ENCODE measurements around the gene MRGPRX2.

MRGPRX2 gene

DNA sequence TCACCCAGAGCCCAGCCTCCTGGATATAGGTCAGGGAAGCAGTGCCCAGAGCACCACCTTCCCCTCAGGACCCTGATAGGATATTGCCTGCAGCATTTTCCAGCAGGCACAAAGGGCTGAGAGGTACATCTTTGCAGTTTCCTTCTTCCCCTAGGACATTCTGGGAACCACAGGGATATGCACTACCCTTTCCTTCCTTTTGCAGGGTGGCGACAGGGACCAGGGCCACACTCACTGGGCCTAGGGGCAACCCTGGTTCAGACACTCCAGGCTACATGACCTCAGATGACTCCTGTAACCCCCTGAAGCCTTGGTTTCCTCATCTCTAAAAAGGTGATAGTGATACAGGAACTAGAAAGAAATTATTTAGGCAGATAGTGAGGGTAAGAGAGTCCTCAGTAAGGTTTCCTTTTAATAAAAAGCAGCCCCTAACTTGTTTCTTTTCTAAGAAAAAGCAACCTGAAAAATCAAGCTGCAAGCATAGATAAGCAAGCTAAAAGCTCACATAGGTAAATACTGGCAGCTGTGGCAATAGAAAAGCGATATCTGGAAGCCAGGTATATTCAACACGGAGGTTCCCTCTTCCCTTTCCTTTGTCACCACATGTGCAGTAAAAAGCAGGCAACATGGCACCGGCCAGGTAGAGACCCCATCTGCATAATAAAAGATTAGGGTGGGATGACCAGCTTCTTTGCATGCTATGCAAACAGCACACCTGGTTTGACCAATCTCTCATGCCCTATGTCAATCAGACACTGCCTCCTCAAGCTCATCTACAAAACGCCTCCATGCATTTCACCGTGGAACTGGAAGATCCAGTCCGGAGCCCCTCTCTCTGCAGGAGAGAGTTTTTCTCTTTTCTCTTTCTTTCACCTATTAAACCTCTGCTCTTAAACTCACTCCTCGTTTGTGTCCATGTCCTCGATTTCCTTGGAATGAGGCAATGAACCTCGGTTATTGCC, 13.2 kb upstream of the MRGPRX2 start:
- DNase-seq = no peak

DNA sequence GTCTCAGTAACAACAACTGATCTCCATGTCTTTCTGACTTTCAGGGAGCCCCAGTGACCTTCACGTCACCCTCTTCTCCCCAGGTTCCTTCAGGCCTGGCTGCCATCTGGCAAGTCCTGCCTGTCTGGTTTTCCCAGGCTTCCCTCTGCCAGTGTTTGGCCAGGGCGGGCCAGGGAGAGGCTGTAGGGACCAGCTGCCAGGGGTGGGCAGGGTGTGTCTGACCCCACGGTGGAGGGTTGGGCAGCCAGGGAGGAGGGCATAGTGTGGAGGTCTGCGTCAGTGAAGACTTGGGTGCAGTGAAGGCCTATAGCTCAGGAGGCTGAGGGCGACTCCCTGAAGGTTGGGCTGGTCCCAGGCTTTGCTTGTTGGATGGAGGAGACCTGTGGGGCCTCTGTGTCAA, 11.9 kb upstream of the MRGPRX2 start:
- no peak for DNase-seq

DNA sequence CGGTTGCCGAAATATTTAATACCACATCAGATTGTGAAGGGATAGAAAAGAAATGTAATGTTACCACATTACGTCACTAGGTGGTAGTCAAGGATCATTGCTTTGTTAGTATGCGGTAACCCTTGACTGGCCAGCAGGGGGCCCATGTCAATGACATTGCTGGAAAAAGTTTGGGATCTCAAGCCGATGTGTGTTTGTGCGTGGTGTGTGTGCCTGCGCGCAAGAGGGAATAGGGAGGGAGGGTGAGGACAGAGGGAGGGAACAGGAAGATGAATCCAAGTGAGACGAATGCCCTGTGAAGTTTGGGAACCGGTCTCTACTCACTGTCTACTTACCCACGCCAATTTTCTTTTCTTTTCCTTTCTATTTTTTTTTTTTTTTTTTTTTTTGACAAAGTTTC, 10.7 kb upstream of the MRGPRX2 start:
- DNase-seq = peak; percentile 40

DNA sequence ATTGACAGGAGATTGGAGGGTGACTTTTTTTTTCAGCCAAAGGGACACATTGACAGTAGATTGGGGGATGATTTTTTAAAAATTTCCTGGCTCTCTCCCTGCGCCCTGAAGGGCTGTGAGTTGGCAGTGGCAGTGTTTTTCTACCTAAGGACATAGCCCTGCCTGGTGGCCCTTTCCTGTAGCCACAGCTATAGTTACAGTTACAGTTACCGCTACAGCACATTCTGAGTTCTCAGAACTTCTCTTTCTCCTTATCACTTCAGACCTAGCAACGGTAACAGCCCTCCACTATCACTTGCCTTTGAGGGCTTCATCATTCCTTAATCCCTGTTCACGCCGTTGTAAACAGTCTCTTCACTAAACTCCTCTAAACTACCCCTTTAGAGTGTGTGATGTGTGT, 684 bp downstream of the MRGPRX2 start:
- no peak for DNase-seq

DNA sequence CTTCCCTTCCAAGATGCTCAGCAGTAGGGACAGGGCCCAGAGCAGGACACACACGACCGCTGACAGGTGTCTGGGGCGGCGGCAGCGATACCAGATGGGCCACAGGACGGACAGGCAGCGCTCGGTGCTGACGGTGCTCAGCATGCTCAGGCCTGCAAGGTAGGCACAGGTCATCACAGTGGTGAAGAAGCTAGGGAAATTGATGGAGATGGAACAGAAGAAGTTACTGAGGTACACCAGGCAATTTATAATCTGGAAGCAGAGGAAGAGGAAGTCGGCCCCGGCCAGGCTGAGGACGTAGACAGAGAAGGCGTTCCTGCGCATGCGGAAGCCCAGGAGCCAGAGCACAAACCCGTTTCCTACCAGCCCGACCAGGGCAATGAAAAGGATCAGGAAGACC, 4.6 kb downstream of the MRGPRX2 start:
- DNase-seq = no peak

DNA sequence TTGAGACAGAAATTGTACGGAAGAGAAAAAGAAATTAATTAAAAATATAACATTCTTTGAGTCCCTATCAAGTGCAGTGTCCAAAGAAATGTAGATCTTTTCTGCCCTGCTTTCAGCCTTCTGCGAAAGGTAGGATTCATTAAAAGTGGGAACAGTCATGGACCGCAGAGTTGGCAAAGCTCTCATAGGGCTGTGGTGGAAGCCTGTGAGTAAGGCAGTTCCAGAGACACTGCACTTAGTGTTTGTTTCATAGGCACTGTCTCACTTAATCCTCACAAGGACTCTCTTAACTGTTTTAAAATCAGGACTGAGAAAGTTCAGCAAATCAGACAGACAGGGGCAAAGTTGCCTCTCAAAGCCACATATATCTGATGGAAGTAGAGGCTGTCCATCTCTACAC, 5.5 kb downstream of the MRGPRX2 start:
- no peak for DNase-seq

DNA sequence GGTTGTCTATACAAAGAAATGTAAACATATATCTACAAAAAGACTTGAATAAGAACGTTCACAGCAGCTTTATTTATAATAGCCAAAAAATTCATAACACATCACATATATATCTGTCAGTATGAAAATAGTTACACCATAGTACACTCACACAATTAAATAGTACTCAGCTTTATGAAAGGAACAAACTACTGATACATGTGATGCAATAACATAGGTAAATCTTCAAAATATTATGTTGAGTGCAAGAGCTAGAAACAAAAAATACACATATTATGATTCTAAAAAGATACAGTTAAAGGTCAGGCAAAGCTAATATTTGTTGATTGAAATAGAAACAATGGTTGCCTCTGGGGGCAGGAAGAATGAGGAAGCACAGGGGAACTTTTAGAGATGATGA, 6.6 kb downstream of the MRGPRX2 start:
- DNase-seq = no peak

DNA sequence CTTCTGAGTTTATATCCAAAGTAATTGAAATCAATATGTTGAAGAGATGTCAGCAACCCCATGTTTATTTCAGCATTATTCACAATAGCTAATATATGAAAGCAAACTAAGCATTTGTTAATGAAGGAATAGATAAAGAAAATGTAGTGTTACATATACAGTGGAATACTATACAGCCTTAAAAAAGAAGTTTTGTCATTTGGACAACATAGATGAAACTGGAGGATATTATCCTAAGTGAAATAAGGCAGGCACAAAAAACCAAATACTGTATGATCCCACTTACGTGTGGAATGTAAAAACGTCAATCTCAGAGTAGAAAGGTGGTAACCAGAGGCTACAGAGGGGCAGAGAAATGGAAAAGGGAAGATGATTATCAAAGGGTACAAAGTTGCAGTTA, 10.2 kb downstream of the MRGPRX2 start:
- no peak for DNase-seq

DNA sequence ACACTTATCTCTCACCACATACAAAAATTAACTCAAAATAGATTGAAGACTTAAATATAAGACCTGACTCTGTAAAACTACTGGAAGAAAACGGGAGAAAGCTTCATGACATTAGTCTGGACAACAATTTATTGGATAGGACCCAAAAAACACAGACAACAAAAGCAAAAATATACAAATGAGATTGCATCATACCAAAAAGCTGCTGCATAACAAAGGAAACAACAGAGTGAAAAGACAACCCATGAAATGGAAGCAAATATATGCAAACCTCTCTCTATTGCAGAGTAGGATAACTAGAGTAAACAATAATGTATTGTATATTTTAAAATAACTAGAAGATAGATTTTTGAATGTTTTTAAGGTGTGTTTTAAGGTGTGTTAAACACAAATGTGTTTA, 11.2 kb downstream of the MRGPRX2 start:
- DNase-seq = no peak

DNA sequence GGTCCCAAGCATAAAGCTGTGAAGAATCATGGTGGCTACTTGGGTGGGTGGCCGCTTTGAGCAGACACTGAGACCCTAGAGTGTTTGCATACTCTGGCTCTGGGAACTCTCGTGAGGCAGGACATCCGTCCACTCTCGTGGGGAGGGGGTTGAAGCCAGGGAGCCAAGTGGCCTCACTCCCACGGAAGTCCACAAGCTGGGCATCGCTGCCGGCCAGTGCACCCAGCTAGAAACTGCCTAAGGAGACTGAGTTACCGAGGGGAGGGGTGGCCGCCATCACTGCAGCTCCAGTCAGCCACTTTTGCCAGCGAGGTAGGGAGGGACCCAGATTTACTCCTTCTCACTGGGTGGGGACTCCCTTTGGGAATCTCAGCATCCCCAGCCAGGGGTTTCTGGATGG, 20.5 kb downstream of the MRGPRX2 start:
- DNase-seq = no peak

DNA sequence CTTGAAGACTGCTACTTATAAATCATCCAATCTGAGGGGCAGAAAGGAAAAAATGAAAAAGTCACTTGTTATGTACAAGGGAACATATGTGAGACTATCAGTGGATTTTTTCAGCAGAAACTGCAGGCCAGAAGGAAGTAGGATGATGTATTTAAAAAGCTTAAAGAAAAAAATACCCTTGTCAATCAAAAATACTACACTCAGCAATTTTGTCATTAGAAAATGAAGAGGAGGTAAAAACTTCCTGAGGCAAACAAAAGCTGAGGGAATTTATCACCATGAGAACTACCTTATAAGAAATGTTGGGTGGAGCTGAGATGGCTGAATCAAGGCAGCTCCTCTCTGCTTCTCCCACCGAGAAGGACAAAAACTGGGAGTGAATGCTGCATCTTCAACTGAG, 21.1 kb downstream of the MRGPRX2 start:
- no peak for DNase-seq

DNA sequence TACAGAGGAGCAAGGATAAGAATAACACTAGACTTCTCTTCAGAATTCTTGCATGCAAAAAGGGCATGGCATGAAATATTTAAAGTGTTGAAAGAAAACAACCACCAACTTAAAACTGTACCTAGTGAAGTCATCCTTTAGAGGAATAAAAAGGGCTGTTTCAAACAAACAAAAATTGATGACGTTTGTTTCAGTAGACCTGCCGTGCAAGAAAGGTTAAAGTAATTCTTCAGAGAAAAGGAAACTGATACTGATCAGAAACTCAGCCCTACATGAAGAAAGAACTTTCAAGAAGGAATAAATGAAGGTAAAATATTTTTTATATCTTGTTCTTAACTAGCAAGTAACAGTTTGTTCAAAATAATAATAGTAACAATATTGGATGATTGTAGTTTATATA, 27.5 kb downstream of the MRGPRX2 start:
- DNase-seq = no peak

DNA sequence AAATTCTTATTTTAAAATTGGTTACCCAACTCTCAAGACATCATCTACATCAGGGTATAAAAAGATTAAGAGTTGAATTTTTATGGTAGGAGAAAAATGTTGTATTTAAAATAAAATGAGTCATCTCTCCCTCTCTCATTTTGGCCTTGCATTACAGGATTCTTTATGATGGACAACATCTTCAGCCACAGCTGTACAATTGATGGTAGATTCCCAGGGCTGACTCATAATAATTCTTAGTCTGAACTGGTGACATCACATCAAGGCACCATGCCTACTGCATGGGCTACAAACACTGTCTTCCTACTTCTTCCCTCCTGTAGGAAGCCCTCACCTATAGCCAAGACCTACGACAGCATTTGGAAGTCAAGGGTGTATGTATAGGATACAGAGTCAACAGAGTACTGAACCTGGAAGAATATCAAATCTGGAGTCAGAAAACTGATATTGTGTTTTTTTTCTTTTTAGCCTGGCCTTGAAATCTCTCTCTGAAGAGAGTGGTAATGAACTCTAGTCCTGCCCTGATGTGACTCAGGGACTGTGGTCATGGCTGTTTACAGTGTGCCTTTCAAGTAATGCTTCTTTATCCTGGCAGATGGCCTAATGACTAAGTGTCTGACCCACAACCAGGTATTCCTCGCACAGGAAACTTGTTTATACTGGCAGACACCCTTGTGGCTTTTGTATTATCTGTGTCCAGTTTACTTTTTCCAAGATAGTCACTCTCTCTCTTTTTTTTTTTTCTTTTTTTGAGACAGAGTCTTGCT, 32.5 kb downstream of the MRGPRX2 start:
- no peak for DNase-seq

DNA sequence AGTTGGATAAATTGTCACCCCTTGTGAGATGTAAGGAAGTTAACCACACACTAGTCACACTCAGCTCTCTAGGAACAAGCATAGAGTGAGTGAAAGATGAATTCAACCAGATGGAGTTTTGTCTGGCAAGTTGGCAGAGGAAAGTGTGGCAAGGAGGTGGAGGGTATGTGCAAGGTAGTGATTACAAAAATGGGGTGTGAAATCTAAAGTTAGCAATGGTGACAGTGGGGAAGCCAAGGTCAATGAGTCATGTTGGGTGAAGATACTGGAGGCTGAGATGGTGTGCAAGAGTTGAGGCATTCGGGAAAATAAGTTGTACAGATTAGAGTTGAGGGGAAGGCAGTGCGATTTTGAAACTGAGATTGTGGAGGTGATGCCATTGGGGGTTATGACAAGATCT, 33.7 kb downstream of the MRGPRX2 start:
- DNase-seq = no peak

DNA sequence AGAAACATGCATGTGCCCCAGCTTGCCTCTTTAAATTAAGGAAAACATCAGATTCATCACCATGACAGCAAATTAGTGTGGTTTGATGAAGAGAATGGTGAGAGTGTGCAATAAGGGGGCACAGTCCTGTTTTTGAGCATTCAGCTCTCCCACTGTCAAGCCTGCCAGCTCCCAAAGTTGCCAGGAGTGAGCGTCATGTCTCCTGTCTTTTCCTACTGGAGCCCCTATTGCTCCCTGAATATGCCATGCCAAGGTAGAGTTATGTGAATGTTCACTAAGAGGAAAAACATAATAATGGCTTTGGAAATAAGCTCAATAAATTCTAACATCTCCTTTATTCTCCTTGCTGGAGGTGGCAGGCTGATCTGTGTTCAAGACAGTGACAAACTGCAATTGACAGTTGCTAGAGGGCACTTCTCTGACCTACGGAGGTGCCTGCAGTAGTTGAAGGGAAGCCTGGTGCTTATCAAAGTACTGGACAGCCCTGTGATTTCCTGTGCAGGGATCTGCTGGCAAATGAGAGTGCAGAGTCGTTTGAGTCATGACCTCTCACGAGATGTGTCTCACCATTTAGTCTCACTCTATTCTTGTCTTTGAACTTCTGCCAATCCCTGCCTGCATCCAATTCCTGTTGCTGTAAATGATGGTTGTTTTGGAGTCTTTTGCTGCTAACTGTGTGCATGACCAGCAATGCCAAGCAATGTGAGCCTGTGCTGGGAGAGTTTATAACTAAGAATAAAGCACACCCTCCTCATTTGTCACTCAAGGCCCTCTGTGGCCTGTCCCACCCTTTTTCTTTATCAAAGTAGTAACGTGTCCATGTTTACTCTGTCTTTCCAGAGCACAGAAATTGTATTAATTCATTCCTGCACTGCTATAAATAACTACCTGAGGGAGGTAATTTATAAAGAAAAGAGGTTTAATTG, 34.8 kb downstream of the MRGPRX2 start:
- no peak for DNase-seq

DNA sequence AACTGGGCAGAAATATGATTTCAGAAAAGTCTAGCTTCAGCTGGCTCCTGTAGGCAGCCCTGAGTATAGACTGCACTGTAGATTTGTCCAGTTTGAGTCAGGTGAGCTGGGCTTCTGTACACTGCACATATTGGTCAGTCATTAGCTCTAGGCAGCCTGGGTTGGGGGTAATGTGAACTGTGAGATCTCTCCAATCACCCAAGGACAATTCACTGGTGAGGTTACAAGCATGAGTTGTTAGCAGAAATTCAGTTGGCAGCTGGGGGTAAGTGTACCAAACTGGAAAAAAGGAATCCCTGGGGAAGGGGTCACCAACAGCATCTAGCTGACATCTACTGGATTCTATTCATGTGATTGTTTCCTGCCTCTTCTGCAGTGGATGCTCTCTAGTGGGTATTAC, 39.7 kb downstream of the MRGPRX2 start:
- DNase-seq = no peak

DNA sequence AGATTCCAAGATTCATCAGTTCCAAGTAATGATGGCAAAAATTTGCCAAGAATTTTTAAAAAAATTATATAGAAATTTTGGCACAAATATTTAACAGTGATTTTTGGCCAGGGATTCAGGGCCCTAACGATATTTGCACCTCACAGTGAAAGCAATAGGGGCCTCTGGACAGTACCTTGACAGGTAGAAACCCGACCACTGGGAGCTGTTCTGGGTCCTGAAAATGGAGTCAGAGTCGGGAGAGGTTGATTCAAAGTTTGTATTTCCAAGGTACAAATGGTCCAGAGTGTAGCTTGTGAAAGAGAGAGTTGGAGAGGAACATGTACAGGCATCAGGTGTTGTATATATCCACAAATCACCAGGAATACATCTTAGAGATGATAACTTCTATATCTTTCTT, 41.6 kb downstream of the MRGPRX2 start:
- DNase-seq = no peak

DNA sequence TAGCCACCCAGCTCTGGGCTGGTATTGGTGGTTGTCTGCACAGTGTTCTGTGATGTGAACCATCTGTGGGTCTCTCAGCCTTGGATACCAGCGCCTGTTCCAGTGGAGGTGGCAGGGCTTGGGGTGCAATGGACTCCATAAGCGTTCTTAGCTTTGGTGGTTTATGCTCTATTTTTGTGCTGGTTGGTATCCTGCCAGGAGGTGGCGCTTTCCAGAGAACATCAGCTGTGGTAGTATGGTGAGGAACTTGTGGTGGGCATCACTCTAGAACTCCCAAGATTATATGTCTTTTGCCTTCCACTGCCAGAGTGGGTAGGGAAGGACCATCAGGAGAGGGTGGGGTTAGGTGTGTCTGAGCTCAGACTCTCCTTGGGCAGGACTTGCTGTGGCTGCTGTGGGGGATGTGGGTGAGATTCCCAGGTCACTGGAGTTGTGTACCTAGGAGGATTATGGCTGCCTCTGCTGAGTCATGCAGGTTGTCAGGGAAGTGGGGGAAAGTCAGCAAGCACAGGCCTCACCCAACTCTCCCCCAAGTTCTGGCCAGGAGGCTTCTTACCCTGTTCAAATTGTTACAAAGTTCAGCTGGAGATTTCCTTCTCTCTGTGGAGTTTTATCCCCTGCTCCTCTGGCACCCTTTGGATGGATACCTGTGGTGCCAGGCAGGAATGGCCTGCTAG, 47.2 kb downstream of the MRGPRX2 start:
- DNase-seq = no peak

DNA sequence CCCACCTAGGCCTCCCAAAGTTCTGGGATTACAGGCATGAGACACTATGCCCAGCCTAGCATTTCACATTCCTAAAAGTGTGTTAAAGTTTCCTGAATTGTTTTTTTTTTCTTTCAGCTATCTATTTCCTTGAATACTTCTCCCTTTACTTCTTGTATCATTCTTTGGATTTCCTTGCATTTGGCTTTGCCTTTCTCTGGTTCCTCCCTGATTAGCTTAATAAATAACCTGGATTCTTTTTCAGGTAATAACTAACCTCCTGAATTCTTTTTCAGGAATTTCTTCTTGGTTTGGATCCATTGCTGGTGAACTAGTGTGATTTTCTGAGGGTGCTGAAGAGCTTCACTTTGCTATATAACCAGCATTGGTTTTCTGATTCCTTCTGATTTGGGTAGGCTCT, 47.9 kb downstream of the MRGPRX2 start:
- DNase-seq = no peak
